HepG2 (cell line): ENCODE measurements around the gene VIT.

Experiments used
- BHLHE40 ChIP-seq: IDR thresholded peaks from 2 replicates; pipeline ENCODE4 v1.6.1; 2011; ENCODE audit warnings: low read length, improper control_type of control experiment
- JUN ChIP-seq: sonication (generic); formaldehyde crosslinking; IDR thresholded peaks from 2 replicates; pipeline ENCODE4 v1.4.0; 2020; ENCODE audit warnings: mild to moderate bottlenecking, missing genetic modification reagents
- NR1H2 ChIP-seq: sonication (generic); formaldehyde crosslinking; IDR thresholded peaks from 2 replicates; pipeline ENCODE4 v1.8.1; 2022; ENCODE audit warnings: low read depth, missing genetic modification reagents, borderline replicate concordance
- NR2C2 ChIP-seq: sonication (generic); formaldehyde crosslinking; IDR thresholded peaks from 2 replicates; pipeline ENCODE4 v1.4.0; 2020; ENCODE audit warnings: missing genetic modification reagents, mild to moderate bottlenecking, moderate library complexity, borderline replicate concordance
- SP1 ChIP-seq, 2 experiments: fragments of 450-650 bp in 1 of 2; sonication (generic) in 1 of 2; formaldehyde crosslinking in 1 of 2; IDR thresholded peaks; 2 replicates each; pipeline versions ENCODE4 v1.4.0 to v1.6.1; 2016 to 2020; ENCODE audit warnings: missing genetic modification reagents in 1 of 2
- TAF15 ChIP-seq: fragments of 200-400 bp; formaldehyde crosslinking; IDR thresholded peaks from one replicate; pipeline ENCODE4 v1.6.1; 2018; ENCODE audit warnings: mild to moderate bottlenecking, low read depth, low read length; ENCODE audit not compliant: poor library complexity, severe bottlenecking
- TBL1XR1 ChIP-seq: fragments of 150-350 bp; IDR thresholded peaks from 2 replicates; pipeline ENCODE4 v1.6.1; 2014; ENCODE audit warnings: borderline replicate concordance, low read length; ENCODE audit not compliant: partially characterized antibody
- U2AF1 ChIP-seq: fragments of 200-400 bp; formaldehyde crosslinking; optimal IDR thresholded peaks from 2 replicates; pipeline ENCODE3; 2017; ENCODE audit warnings: mild to moderate bottlenecking, low read depth, low read length
- ZNF549 ChIP-seq: sonication (generic); formaldehyde crosslinking; IDR thresholded peaks from 2 replicates; pipeline ENCODE4 v1.5.0; 2020; ENCODE audit warnings: missing genetic modification reagents
- ZNF570 ChIP-seq: sonication (generic); formaldehyde crosslinking; IDR thresholded peaks from 2 replicates; pipeline ENCODE4 v1.4.0; 2020; ENCODE audit warnings: mild to moderate bottlenecking, missing genetic modification reagents, borderline replicate concordance
- ZSCAN9 ChIP-seq: IDR thresholded peaks from 2 replicates; pipeline ENCODE4 v1.6.1; 2016; ENCODE audit warnings: borderline replicate concordance
- TF ChIP-seq, protein P1 (sequence below): sonication (generic); formaldehyde crosslinking; IDR thresholded peaks from 2 replicates; pipeline ENCODE4 v1.4.0; 2020; ENCODE audit warnings: mild to moderate bottlenecking, missing genetic modification reagents
- TF ChIP-seq, protein P2 (sequence below): sonication (generic); formaldehyde crosslinking; IDR thresholded peaks from 2 replicates; pipeline ENCODE4 v1.5.0; 2020; ENCODE audit warnings: mild to moderate bottlenecking, missing genetic modification reagents, moderate library complexity
- TF ChIP-seq, protein P3 (sequence below): IDR thresholded peaks from 2 replicates; pipeline ENCODE4 v1.6.1; 2012; ENCODE audit warnings: inconsistent platforms

DNA sequence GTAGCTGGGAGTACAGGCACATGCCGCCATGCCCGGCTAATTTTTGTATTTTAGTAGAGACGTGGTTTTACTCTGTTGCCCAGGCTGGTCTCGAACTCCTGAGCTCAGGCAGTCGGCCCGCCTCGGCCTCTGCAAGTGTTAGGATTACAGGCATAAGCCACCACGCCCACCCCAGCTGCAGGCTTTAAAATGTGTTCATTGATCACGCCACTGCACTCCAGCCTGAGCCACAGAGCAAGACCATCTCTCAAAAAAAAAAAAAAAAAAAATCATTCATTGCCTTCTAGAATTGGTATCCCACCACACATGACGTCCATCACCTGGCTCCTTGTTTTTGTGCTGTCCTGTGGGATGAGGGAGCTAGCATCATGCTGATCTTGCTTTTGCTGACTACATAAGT is 127.4 kb downstream of the VIT start:
- TF ChIP-seq NR2C2 (CRISPR knock-in tag) (no peak), ZNF570 (no peak), TBL1XR1 (no peak), JUN (CRISPR knock-in tag) (no peak), TAF15 (no peak), NR1H2 (no peak), SP1 (IDR thresholded peaks at IDR 0.05) (no peak), SP1 (CRISPR knock-in tag; IDR thresholded peaks at IDR 0.05) (no peak), U2AF1 (no peak), ZSCAN9 (CRISPR knock-in tag) (no peak), ZNF549 (no peak), BHLHE40 (no peak)
- TF ChIP-seq, protein P1, sequence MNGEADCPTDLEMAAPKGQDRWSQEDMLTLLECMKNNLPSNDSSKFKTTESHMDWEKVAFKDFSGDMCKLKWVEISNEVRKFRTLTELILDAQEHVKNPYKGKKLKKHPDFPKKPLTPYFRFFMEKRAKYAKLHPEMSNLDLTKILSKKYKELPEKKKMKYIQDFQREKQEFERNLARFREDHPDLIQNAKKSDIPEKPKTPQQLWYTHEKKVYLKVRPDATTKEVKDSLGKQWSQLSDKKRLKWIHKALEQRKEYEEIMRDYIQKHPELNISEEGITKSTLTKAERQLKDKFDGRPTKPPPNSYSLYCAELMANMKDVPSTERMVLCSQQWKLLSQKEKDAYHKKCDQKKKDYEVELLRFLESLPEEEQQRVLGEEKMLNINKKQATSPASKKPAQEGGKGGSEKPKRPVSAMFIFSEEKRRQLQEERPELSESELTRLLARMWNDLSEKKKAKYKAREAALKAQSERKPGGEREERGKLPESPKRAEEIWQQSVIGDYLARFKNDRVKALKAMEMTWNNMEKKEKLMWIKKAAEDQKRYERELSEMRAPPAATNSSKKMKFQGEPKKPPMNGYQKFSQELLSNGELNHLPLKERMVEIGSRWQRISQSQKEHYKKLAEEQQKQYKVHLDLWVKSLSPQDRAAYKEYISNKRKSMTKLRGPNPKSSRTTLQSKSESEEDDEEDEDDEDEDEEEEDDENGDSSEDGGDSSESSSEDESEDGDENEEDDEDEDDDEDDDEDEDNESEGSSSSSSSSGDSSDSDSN (CRISPR knock-in tag) = no peak
- TF ChIP-seq, protein P2, sequence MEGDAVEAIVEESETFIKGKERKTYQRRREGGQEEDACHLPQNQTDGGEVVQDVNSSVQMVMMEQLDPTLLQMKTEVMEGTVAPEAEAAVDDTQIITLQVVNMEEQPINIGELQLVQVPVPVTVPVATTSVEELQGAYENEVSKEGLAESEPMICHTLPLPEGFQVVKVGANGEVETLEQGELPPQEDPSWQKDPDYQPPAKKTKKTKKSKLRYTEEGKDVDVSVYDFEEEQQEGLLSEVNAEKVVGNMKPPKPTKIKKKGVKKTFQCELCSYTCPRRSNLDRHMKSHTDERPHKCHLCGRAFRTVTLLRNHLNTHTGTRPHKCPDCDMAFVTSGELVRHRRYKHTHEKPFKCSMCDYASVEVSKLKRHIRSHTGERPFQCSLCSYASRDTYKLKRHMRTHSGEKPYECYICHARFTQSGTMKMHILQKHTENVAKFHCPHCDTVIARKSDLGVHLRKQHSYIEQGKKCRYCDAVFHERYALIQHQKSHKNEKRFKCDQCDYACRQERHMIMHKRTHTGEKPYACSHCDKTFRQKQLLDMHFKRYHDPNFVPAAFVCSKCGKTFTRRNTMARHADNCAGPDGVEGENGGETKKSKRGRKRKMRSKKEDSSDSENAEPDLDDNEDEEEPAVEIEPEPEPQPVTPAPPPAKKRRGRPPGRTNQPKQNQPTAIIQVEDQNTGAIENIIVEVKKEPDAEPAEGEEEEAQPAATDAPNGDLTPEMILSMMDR = no peak
- TF ChIP-seq, protein P3, sequence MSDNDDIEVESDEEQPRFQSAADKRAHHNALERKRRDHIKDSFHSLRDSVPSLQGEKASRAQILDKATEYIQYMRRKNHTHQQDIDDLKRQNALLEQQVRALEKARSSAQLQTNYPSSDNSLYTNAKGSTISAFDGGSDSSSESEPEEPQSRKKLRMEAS = no peak
